Choroid plexus epithelial cell (primary cell): ENCODE results near the gene TCF4.

ENCODE experiments used
- DNase-seq: peaks from one replicate; pipeline ENCODE4 v3.0.0-alpha.2; 2010; ENCODE audit warnings: low read depth
- H3K4me3 ChIP-seq: 2 replicates; pipeline ENCODE4 v1.5.1; 2011; ENCODE audit warnings: low read depth, mild to moderate bottlenecking, control low read depth, low read length, moderate library complexity
- CTCF ChIP-seq: conservative IDR thresholded peaks from 2 replicates; pipeline ENCODE4 v1.5.1; 2011; ENCODE audit warnings: low read depth, mild to moderate bottlenecking, control low read depth, inconsistent platforms, low read length, moderate library complexity

TCF4 gene

GRCh38 chr18:55249550-55249949 is 338.4 kb downstream of the TCF4 start:
- no peak for DNase-seq

GRCh38 chr18:55248495-55248894 is 339.5 kb downstream of the TCF4 start:
- no peak overlapping the region for H3K4me3 ChIP-seq
- TF ChIP-seq CTCF: no peak
- no peak for DNase-seq

More at GRCh38 chr18:55249550-55249949, 338.4 kb downstream of the TCF4 start:
- no peak for TF ChIP-seq CTCF
- no peak overlapping the region for H3K4me3 ChIP-seq

- no peak for TF ChIP-seq CTCF
- no peak for DNase-seq
- H3K4me3 ChIP-seq: no peak overlapping the region
These were observed 341.0 kb downstream of the TCF4 start for GRCh38 chr18:55247032-55247431.

GRCh38 chr18:55246278-55246677 is 341.7 kb downstream of the TCF4 start:
- H3K4me3 ChIP-seq: no peak overlapping the region
- TF ChIP-seq CTCF: no peak
- peak; percentile 45 for DNase-seq

- no peak for TF ChIP-seq CTCF
- H3K4me3 ChIP-seq: no peak overlapping the region
- DNase-seq: peak; percentile 37
These were observed 342.8 kb downstream of the TCF4 start for GRCh38 chr18:55245211-55245614.

GRCh38 chr18:55244546-55244945 is 343.4 kb downstream of the TCF4 start:
- TF ChIP-seq CTCF: no peak
- H3K4me3 ChIP-seq: no peak overlapping the region
- DNase-seq: no peak

- no peak for TF ChIP-seq CTCF
- peak; percentile 80 for DNase-seq
- no peak overlapping the region for H3K4me3 ChIP-seq
These were observed 344.1 kb downstream of the TCF4 start for GRCh38 chr18:55243857-55244256.
